GM21737 (cell line): ENCODE measurements around the gene C2CD4A.

Experiments
- ATAC-seq: cut with Tn5 transposase; IDR thresholded peaks from one replicate; pipeline ENCODE4 v1.9.1; 2021; ENCODE audit warnings: mild to moderate bottlenecking, moderate library complexity; ENCODE audit not compliant: unreplicated experiment

Gene C2CD4A

GRCh38 chr15:62059816-62060112 lies 7.0 kb upstream of the C2CD4A start:
- ATAC-seq, result peak; percentile 70

GRCh38 chr15:62060113-62060895 lies 6.5 kb upstream of the C2CD4A start, which contains the start of gene VPS13C:
VPS13C (minus strand) TSS chr15:62060447; CDS start chr15:62060374, 73 bp downstream.
- peak; percentile 84 for ATAC-seq

DNA sequence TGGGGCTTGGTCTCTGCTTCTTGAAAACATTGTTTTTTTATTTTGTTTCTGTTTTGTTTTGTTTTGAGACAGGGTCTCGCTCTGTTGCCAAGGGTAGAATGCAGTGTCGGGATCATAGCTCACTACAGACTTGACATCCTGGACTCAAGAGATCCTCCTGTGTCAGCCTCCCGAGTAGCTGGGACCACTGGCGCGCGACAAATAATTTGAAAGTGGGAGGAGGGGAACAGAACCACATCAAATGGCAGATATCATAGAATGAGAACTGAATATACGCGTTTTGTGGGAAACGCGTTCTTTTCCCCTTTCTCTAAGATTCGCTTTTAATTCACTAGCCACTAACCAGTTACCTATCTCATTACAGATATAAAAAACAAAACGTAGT lies 5.9 kb upstream of the C2CD4A start:
- ATAC-seq, result no peak

GRCh38 chr15:62063825-62064635 lies 2.7 kb upstream of the C2CD4A start:
- ATAC-seq, result no peak

- no peak for ATAC-seq
Measured at GRCh38 chr15:62067448-62068044, 769 bp downstream of the C2CD4A start.

GRCh38 chr15:62068071-62068809 lies 1.5 kb downstream of the C2CD4A start:
- no peak for ATAC-seq

DNA sequence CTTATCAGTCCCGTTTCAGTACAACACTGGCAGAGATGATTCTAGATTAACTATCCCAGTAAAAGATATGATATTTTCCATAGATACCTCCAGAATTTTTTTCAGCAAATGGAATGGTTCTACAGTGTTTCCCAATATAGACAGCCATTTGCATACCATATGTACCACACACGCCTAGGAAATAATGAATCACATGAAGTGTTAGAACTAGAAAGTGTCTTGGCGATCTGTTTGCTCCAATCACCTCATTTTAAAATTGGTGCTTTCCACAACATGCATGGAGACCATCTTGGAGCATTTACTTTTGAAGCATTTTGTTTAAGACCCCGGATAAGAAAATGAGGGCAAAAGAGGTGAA lies 2.0 kb downstream of the C2CD4A start:
- ATAC-seq, result no peak

DNA sequence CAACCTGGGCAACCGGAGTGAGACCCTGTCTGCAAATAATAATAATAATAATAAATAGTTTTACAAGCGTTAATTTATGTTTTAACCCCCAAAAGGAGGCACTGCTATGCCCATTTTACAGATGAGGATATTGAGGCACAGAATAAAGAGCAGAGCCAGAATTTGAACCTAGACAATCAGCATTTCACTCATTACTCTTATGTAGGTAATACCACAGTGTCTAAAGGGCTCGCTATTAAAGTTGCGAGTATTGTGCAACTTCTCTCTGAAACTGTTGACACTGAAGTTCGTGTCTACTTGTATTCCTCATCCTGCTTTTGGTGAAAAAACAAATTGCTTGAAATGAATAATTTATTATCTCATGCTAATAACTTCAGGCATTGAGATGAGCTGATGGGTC lies 2.8 kb downstream of the C2CD4A start:
- ATAC-seq, result no peak

GRCh38 chr15:62071711-62072308 lies 5.0 kb downstream of the C2CD4A start:
- no peak for ATAC-seq

DNA sequence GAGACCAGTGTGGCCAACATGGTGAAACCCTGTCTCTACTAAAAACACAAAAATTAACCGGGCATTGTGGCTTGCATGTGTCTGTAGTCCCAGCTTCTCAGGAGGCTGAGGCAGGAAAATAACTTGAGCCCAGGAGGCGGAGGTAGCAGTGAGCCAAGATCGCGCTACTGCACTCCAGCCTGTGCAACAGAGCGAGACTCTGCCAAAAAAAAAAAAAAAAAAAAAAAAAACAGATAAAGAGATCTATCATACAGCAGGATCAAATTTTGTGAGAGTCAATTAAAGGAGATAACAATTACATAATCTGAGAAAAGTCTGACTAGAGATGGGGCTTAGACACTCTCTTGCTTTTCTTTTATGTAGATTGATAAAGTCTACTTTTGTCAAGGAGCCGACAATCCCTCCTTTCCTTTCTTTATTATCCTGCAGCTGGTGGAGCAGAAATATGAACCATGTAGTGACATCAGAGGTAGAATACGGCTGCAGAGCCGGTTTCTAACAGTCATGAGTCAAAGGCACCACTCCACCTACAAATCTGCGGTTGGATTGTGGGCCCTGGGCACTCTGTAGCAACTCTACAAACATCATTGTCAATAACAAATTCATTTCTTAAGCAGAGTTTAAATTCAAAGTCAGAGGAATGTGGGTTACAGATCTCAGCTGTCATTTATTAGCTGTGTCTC lies 9.0 kb downstream of the C2CD4A start:
- no peak for ATAC-seq

- no peak for ATAC-seq
Measured at GRCh38 chr15:62079594-62079993, 12.8 kb downstream of the C2CD4A start.

GRCh38 chr15:62083194-62084154 lies 16.7 kb downstream of the C2CD4A start:
- no peak for ATAC-seq

GRCh38 chr15:62085740-62086139 lies 19.0 kb downstream of the C2CD4A start:
- no peak for ATAC-seq

DNA sequence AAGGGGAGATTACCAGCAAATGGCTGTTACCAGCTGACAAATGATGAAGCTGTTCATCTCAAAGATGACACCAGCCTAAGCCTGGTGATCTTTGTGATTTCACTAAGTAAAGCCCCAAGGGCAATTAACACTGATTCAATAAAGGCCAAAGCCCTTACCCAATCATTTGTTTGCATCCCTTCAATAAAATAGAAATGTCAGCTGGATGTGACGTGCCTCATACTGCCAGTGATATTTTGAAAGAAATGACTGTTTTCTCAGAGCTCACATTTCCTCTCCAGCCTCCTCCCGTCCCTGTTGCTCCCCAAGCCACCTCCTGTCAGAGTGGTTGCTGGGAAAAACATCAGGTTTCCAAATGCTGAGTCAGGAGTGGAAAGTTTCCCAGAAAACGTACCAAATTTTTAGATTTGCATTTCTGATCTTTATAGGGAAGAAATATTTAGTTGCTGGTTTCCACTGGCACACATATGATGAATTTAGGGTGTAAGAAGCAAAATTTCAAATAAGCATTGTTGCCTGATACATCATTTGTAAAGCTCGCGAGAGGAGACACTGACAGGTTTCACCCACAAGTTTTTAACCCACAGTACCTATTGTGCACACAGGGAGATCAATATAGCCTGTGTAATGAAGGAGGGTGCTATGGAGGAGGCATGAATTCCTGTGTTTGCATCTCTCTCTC lies 21.0 kb downstream of the C2CD4A start:
- ATAC-seq, result no peak

DNA sequence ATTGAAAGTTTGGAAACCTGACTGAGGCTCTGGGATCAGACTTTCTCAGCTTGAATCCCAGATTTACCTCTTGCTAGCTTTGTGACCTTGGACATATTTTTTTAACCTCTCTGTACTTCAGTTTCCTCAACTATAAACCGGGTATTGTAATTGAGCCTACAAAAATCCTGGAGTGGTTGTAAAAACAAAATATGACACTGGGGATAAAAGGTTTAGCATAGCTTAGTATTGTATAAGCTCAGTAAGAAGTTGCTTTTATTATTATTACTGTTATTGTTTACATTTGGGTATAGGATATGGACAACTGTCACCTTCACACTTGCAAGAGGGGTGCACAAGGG lies 21.5 kb downstream of the C2CD4A start:
- no peak for ATAC-seq

GRCh38 chr15:62089616-62090015 lies 22.8 kb downstream of the C2CD4A start:
- no peak for ATAC-seq

- no peak for ATAC-seq
Measured at GRCh38 chr15:62090988-62091387, 24.2 kb downstream of the C2CD4A start.

GRCh38 chr15:62093809-62094208 lies 27.0 kb downstream of the C2CD4A start:
- ATAC-seq, result no peak

DNA sequence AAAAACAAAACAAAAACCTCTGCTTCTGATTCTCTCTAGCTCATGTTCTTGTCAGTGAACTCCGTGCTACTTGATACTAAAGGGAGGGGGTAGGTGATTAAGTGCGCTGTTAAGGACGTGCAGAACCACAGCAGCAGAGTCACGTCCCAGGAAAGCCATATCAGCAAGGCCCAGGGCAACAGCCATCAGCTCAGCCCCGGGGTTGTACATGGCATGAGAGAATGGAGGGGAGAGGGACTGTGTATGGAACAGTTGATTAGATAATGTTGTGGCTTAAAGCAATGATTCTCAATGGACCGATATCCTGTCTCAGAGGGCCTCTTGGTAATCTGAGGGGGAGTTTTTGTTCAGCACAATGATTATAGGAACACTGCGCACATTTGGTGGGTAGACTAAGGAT lies 27.6 kb downstream of the C2CD4A start:
- no peak for ATAC-seq
